ENCODE measurements around the gene SND1.

SND1 gene

DNA sequence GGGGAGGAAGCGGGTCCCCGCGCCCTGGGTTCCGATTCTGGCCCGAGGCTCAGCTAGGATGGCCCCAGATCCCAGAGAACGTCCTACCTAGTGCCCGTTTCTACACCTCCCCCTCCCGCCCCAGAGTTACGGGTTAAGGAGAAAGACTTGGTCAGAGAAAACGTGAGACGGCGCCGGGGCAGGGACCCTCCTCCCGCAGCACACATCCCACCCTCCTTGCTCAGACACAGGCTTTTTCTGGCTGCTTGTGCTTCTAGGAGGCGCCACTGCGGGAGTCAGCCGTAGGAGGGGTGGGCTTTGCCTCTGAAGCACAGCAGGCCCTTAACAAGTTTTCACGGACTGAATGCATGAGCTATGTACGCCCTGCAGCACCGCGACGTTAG lies 484.2 kb downstream of the SND1 start:
- H3K4me3 ChIP-seq (replicated peaks; ENCODE audit: low read depth, low read length): peak overlapping the region; percentile 45
- DNase-seq (ENCODE audit: extremely low read depth, low read depth): no peak
- TF ChIP-seq, protein P1, sequence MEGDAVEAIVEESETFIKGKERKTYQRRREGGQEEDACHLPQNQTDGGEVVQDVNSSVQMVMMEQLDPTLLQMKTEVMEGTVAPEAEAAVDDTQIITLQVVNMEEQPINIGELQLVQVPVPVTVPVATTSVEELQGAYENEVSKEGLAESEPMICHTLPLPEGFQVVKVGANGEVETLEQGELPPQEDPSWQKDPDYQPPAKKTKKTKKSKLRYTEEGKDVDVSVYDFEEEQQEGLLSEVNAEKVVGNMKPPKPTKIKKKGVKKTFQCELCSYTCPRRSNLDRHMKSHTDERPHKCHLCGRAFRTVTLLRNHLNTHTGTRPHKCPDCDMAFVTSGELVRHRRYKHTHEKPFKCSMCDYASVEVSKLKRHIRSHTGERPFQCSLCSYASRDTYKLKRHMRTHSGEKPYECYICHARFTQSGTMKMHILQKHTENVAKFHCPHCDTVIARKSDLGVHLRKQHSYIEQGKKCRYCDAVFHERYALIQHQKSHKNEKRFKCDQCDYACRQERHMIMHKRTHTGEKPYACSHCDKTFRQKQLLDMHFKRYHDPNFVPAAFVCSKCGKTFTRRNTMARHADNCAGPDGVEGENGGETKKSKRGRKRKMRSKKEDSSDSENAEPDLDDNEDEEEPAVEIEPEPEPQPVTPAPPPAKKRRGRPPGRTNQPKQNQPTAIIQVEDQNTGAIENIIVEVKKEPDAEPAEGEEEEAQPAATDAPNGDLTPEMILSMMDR (IDR thresholded peaks at IDR 0.05; ENCODE audit: low read depth, low read length, missing control alignments): no peak

DNA sequence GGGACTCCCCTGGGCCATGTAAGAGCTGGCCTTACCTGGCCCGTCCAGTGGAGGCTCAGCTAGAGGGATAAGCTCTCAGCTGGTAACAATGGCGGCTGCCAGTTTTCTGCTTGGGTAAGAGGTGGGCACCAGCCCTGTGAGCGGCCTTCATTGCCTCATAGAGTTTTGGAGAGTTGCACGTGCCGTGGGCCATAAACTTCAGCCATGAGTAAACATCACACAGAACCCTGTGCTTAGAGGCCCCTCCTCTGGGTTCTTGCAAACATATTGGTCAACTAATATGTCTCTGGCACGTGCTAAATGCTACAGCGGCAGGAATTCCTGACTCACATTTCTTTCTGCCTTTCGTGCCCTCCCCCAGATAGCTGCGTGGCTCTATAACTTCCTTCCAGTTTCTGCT lies 485.2 kb downstream of the SND1 start:
- TF ChIP-seq, protein P1 (IDR thresholded peaks at IDR 0.05; ENCODE audit: low read depth, low read length, missing control alignments): no peak
- DNase-seq (ENCODE audit: extremely low read depth, low read depth): peak; percentile 40
- no peak overlapping the region for H3K4me3 ChIP-seq (replicated peaks; ENCODE audit: low read depth, low read length)

DNA sequence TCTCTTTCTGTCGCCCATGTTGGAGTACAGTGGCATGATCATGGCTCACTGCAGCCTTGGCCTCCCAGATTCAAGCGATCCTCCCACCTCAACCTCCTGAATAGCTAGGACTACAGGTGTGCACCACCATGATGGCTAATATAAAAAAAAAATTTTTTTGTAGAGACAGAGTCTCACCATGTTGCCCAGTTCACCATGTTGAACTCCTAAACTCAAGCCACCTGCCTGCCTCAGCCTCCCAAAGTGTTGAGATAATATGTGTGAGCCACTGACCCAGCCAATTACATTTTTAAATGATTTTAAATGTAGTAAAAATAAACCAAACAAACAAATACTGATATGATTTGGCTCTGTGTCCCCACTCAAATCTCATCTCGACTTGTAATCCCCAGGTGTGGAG lies 487.4 kb downstream of the SND1 start:
- no peak for DNase-seq (ENCODE audit: extremely low read depth, low read depth)
- TF ChIP-seq, protein P1 (IDR thresholded peaks at IDR 0.05; ENCODE audit: low read depth, low read length, missing control alignments): no peak
- no peak overlapping the region for H3K4me3 ChIP-seq (replicated peaks; ENCODE audit: low read depth, low read length)

DNA sequence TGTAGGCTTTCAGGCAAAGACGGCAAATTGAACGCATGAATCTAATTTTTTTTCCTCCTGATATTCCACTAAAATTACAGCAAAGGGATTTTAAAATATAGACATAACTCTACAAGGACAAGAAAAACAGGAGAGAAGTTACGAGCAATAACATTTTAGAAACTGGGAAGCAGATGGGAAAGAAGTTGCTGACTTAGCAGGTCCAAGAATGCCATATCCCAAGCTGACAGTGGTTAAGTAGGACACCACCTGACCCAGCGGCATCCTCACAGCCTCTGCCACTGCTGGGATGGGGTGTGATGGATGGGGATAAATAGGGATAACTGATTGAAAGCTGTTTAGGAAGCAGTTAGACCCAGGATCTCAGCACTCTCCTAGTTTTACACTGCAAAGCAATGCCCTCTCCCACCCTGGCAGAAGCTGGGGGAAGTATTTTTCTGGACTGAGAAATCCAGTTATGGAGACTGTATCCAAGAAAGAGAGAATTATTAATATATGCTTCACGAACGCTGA lies 489.7 kb downstream of the SND1 start:
- H3K4me3 ChIP-seq (replicated peaks; ENCODE audit: low read depth, low read length): no peak overlapping the region
- DNase-seq (ENCODE audit: extremely low read depth, low read depth): no peak
- TF ChIP-seq, protein P1 (IDR thresholded peaks at IDR 0.05; ENCODE audit: low read depth, low read length, missing control alignments): no peak
